Aorta (tissue), 5 donors: ENCODE results near the gene EIF2S3B. TPM values are rescaled to one million over a fixed set of nuclear protein-coding genes. Genes with fewer than 3 reads are reported as not detected.

Source experiments
- ATAC-seq: fragments of 200-7000 bp; cut with Tn5 transposase; one replicate; pipeline ENCODE4 v1.9.1; 2022; ENCODE audit warnings: moderate library complexity; ENCODE audit not compliant: low FRiP score
- DNase-seq, 2 donors: peaks; one replicate each; pipeline ENCODE4 v3.0.0-alpha.2; 2020
- H3K27ac ChIP-seq, 2 donors: one replicate each; pipeline ENCODE4 v1.5.1; 2013; ENCODE audit warnings: low read length in 2 of 2, mild to moderate bottlenecking in 2 of 2, moderate library complexity in 2 of 2, control low read depth in 1 of 2, inconsistent platforms in 1 of 2, low read depth in 1 of 2
- H3K27me3 ChIP-seq, 2 donors: one replicate each; pipeline ENCODE4 v1.6.1; 2013; ENCODE audit warnings: control low read depth in 1 of 2, low read length in 1 of 2, mild to moderate bottlenecking in 1 of 2, moderate library complexity in 1 of 2; ENCODE audit not compliant: insufficient read depth in 2 of 2, control insufficient read depth in 1 of 2
- H3K36me3 ChIP-seq, 2 donors: one replicate each; pipeline ENCODE4 v1.6.1; 2013; ENCODE audit warnings: control low read depth in 1 of 2, low read length in 1 of 2, mild to moderate bottlenecking in 1 of 2; ENCODE audit not compliant: insufficient read depth in 2 of 2, control insufficient read depth in 1 of 2
- H3K4me1 ChIP-seq, 2 donors: one replicate each; pipeline ENCODE4 v1.6.1; 2013; ENCODE audit warnings: low read length in 2 of 2, control low read depth in 1 of 2, mild to moderate bottlenecking in 1 of 2, moderate library complexity in 1 of 2; ENCODE audit not compliant: insufficient read depth in 2 of 2, control insufficient read depth in 1 of 2
- H3K4me3 ChIP-seq, 2 donors: one replicate each; pipeline ENCODE4 v1.5.1; 2013; ENCODE audit warnings: low read length in 2 of 2, control low read depth in 1 of 2, mild to moderate bottlenecking in 1 of 2
- H3K9me3 ChIP-seq: one replicate; pipeline ENCODE4 v1.6.1; 2013; ENCODE audit warnings: mild to moderate bottlenecking, low read length; ENCODE audit not compliant: control insufficient read depth
- WGBS, 2 donors: extraction: QIAGEN DNeasy Blood & Tissue Kit; methylation state at CpG; one replicate each; pipeline ENCODE4 v1.1.7; 2013; 5-methylcytosine and 5-hydroxymethylcytosine counted together
- intact Hi-C, 2 donors: fragments of 100-400 bp; cut with DNase I; formaldehyde crosslinking; loops; one replicate each; pipeline versions ENCODE4 v1.14.2 to v1.15.0; 2022
- polyA plus RNA-seq, 2 donors: library from polyadenylated mRNA; stranded (reverse); fragments of 200-250 nt; gene quantifications; one replicate each; pipeline ENCODE4 v1.2.3, GENCODE V29; 2013
- total RNA-seq, 2 donors: library from RNA; stranded (reverse); fragmentation: NEBNext Ultra II Directional; extraction: Animal tissue kit (Norgen Biotek cat#: 25700); gene quantifications; one replicate each; pipeline ENCODE4 v1.2.1, GENCODE V29; 2021
- donor health status: healthy with polysubstance abuse.
- donor health status: Bipolar disorder and iron deficiency.
- donor health status: DM: no; HTN: no; CAD: no.
- donor health status: DM: no; HTN: no; CAD: no.
- donor health status: DM: yes; HTN: yes; CAD: no.

EIF2S3B gene
- total and polyA plus RNA-seq, 4 donors, result 0.45 to 2.5 (median 0.64) TPM

DNA sequence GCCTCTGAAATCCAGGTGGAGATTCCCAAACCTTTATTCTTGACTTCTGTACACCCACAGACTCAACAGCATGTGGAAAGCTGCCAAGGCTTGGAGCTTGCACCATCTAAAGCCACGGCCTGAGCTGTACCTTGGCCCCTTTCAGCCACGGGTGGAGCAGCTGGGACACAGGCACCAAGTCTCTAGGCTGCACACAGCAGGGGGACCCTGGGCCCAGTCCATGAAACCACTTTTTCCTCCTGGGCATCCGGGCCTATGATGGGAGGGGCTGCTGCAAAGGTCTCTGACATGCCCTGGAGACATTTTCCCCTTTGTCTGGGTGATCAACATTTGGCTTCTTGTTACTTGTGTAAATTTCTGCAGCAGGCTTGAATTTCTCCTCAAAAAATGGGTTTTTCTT lies 32.0 kb downstream of the EIF2S3B start:
- WGBS, 2 donors, result 66 to 80% methylated on average over 3 of the region's 3 CpGs
- H3K4me3 ChIP-seq, result no peak overlapping the region

DNA sequence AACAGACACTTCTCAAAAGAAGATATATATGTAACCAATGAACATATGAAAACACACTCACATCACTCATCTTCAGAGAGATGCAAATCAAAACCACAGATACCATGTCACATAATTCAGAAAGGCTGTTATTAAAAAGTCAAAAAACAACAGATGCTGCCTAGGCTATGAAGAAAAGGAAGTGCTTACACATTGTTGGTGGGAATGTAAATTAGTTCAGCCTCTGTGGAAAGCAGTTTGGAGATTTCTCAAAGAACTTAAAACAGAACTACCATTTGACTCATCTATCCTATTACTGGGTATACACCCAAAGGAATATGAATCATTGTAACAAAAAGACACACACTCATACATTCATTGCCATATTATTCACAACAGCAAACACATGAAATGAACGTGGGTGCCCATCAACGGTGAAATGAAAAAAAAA lies 35.1 kb downstream of the EIF2S3B start:
- 74 to 81% methylated on average over 2 of the region's 2 CpGs for WGBS, 2 donors
- no peak for DNase-seq
- no peak for ATAC-seq
- Histone ChIP-seq H3K4me3 (no peak overlapping the region), H3K27ac (no peak overlapping the region), H3K27me3 (no peaks in the 10 kb centered on the region), H3K4me1 (no peaks in the 10 kb centered on the region), H3K36me3 (no peaks in the 10 kb centered on the region), H3K9me3 (no peaks in the 10 kb centered on the region)
- intact Hi-C loops, result no loop called here

More for the DNA sequence above, 32.0 kb downstream of the EIF2S3B start:
- Histone ChIP-seq H3K36me3 (no peaks in the 10 kb centered on the region), H3K27ac (no peak overlapping the region), H3K9me3 (no peaks in the 10 kb centered on the region), H3K4me1 (no peaks in the 10 kb centered on the region), H3K27me3 (no peaks in the 10 kb centered on the region)
- no peak for ATAC-seq
- no peak for DNase-seq
- intact Hi-C loops, result no loop called here

- no peaks in the 10 kb centered on the region for H3K4me1 ChIP-seq
- intact Hi-C loops, result no loop called here
Observed at GRCh38 chr12:10543499-10543898, 37.8 kb downstream of the EIF2S3B start.

DNA sequence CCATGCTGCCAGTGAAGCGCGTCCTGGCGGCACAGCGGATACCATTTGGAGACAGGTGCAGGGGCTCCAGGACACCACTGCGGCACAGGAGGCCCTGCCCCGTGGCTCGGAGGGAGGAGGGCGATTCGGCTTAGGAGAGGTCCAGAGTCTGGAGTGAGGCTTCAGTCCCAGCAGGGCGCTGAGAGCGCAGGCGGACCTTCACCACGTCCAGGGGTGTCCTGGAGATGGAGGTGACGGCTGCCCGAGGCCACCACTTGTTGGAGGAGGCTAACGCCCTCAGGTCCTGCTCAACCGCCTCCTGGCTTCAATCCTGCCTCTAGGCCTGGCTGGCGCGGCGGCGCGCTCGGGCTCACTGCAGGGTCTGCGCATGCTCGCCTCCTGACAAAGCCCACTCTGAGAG lies 45.7 kb downstream of the EIF2S3B start:
- no peak overlapping the region for H3K4me3 ChIP-seq
- ATAC-seq (peak; percentile 59), DNase-seq (peak in 1 of 2 donors; percentile 66)

More at GRCh38 chr12:10543499-10543898, 37.8 kb downstream of the EIF2S3B start:
- Histone ChIP-seq H3K4me3 (no peak overlapping the region), H3K36me3 (no peaks in the 10 kb centered on the region), H3K27ac (no peak overlapping the region), H3K27me3 (no peaks in the 10 kb centered on the region), H3K9me3 (no peaks in the 10 kb centered on the region)
- WGBS, 2 donors, result 72 to 76% methylated on average over 7 of the region's 7 CpGs
- no peak for DNase-seq
- no peak for ATAC-seq

GRCh38 chr12:10553148-10553547 lies 47.5 kb downstream of the EIF2S3B start:
- WGBS, 2 donors, result 81 to 85% methylated on average over 1 of the region's 1 CpG
- Histone ChIP-seq H3K4me3 (no peak overlapping the region), H3K27ac (no peak overlapping the region), H3K4me1 (no peaks in the 10 kb centered on the region), H3K27me3 (no peaks in the 10 kb centered on the region), H3K36me3 (no peaks in the 10 kb centered on the region), H3K9me3 (no peaks in the 10 kb centered on the region)
- intact Hi-C loops, result no loop called here
- DNase-seq (no peak), ATAC-seq (no peak)

More for the DNA sequence above, 45.7 kb downstream of the EIF2S3B start:
- H3K27ac ChIP-seq, result no peak overlapping the region
- WGBS, 2 donors, result 91 to 97% methylated on average over 25 of the region's 25 CpGs
- no peaks in the 10 kb centered on the region for H3K4me1 ChIP-seq
- no peaks in the 10 kb centered on the region for H3K9me3 ChIP-seq
- intact Hi-C loops, result no loop called here
- no peaks in the 10 kb centered on the region for H3K36me3 ChIP-seq
- H3K27me3 ChIP-seq, result no peaks in the 10 kb centered on the region

- H3K4me3 ChIP-seq, result no peak overlapping the region
Observed at GRCh38 chr12:10554228-10554755, 48.6 kb downstream of the EIF2S3B start.

DNA sequence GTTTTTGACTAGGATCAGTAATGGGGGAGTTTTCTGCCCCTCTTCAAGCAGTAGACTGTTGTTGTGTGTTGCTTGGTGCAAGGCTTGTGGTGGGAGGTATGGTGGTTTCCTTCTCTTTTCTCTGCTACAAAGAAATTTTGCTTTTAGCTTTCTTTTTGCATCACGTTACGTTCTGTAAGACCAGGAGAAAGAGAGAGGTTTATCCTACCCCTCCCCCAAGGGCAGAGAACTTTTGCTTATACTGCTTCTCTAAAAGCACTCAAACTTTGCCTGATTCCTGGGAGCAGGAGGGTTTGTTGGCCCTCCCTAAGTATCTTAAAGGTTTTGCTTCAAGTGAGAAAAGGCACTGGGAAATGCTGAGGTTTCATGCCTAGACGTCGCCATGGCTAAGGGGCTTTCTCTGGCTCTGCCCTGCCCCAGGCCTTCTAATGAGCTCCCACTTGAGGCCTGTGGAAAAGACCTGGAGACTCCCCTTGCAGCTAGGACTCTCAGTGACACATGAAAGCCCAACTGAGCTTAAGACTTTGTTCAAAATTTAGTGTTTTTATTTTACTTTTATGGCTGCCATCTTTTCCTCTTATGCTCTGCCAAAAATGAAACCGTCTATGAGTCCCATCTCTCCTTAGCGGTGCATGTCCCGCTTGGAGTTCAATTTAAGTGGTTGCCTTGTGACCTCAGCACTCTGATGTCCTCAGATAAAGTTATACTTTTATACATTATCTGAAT lies 49.2 kb downstream of the EIF2S3B start:
- intact Hi-C loops, result no loop called here
- Histone ChIP-seq H3K4me3 (no peak overlapping the region), H3K4me1 (no peaks in the 10 kb centered on the region), H3K36me3 (no peaks in the 10 kb centered on the region), H3K9me3 (no peaks in the 10 kb centered on the region), H3K27ac (no peak overlapping the region), H3K27me3 (no peaks in the 10 kb centered on the region)
- ATAC-seq, result no peak
- DNase-seq, result no peak
- 78 to 84% methylated on average over 7 of the region's 7 CpGs for WGBS, 2 donors

More at GRCh38 chr12:10554228-10554755, 48.6 kb downstream of the EIF2S3B start:
- 55 to 59% methylated on average over 6 of the region's 6 CpGs for WGBS, 2 donors
- Histone ChIP-seq H3K9me3 (no peaks in the 10 kb centered on the region), H3K4me1 (no peaks in the 10 kb centered on the region), H3K36me3 (no peaks in the 10 kb centered on the region), H3K27ac (no peak overlapping the region), H3K27me3 (no peaks in the 10 kb centered on the region)
- DNase-seq (no peak), ATAC-seq (no peak)
- intact Hi-C loops, result no loop called here

GRCh38 chr12:10557329-10557728 lies 51.6 kb downstream of the EIF2S3B start:
- no peaks in the 10 kb centered on the region for H3K36me3 ChIP-seq
- DNase-seq, result no peak
- no peak overlapping the region for H3K27ac ChIP-seq
- 65 to 68% methylated on average over 6 of the region's 6 CpGs for WGBS, 2 donors
- no peaks in the 10 kb centered on the region for H3K9me3 ChIP-seq
- H3K4me3 ChIP-seq, result no peak overlapping the region
- no peaks in the 10 kb centered on the region for H3K4me1 ChIP-seq
- intact Hi-C loops, result no loop called here
- ATAC-seq, result no peak
- no peaks in the 10 kb centered on the region for H3K27me3 ChIP-seq

- H3K9me3 ChIP-seq, result no peaks in the 10 kb centered on the region
- intact Hi-C loops, result no loop called here
- no peaks in the 10 kb centered on the region for H3K36me3 ChIP-seq
- H3K4me1 ChIP-seq, result no peaks in the 10 kb centered on the region
- no peaks in the 10 kb centered on the region for H3K27me3 ChIP-seq
- ATAC-seq, result no peak
- H3K27ac ChIP-seq, result no peak overlapping the region
- DNase-seq, result no peak
- no peak overlapping the region for H3K4me3 ChIP-seq
- 67 to 76% methylated on average over 2 of the region's 2 CpGs for whole genome bisulfite sequencing, 2 donors
Observed at GRCh38 chr12:10557766-10558165, 52.1 kb downstream of the EIF2S3B start.
